ENCODE data around the gene DYTN. TPM values are rescaled to one million over a fixed set of nuclear protein-coding genes. Genes with fewer than 3 reads are reported as not detected.

DYTN gene
- total RNA-seq, 2 experiments from 2014 or later, result not detected

GRCh38 chr2:206610451-206610850, 107.7 kb downstream of the DYTN start:
- Mint-ChIP-seq H3K27me3 (no peaks in the 10 kb centered on the region), H3K4me1 (ENCODE audit: low read depth) (no peaks in the 10 kb centered on the region), H3K9me3 (no peaks in the 10 kb centered on the region), H3K27ac (no peak overlapping the region), H3K4me3 (no peak overlapping the region), H3K36me3 (ENCODE audit: low read depth) (no peaks in the 10 kb centered on the region)
- Histone ChIP-seq H3K27ac (ENCODE audit: low read depth in 1 of 2, low read length in 2 of 2) (no peak overlapping the region), H3K27me3 (ENCODE audit: control insufficient read depth in 1 of 2, insufficient read depth in 2 of 2, low read length in 2 of 2) (no peaks in the 10 kb centered on the region), H3K9me3 (ENCODE audit: control insufficient read depth in 1 of 2, insufficient read depth in 1 of 2, low read length in 2 of 2) (no peaks in the 10 kb centered on the region), H3K36me3 (ENCODE audit: insufficient read depth, low read length) (no peaks in the 10 kb centered on the region), H3K4me3 (ENCODE audit: low read length) (no peak overlapping the region), H3K4me1 (ENCODE audit: insufficient read depth, low read length) (no peaks in the 10 kb centered on the region)
- no peak for DNase-seq
- CTCF ChIA-PET, result no interaction called here
- TF ChIP-seq CTCF (IDR thresholded peaks at IDR 0.05), result no peak
- no peak for ATAC-seq (ENCODE audit: poor library complexity)
- intact Hi-C loops (cut with DNase I, micrococcal nuclease), result no loop called here
- POLR2A ChIA-PET, result no interaction called here

GRCh38 chr2:206603243-206603642, 115.0 kb downstream of the DYTN start:
- Histone ChIP-seq H3K4me1 (ENCODE audit: insufficient read depth, low read length) (no peaks in the 10 kb centered on the region), H3K4me3 (ENCODE audit: low read length) (no peak overlapping the region), H3K27me3 (ENCODE audit: control insufficient read depth in 1 of 2, insufficient read depth in 2 of 2, low read length in 2 of 2) (no peaks in the 10 kb centered on the region), H3K9me3 (ENCODE audit: control insufficient read depth in 1 of 2, insufficient read depth in 1 of 2, low read length in 2 of 2) (no peaks in the 10 kb centered on the region), H3K36me3 (ENCODE audit: insufficient read depth, low read length) (no peaks in the 10 kb centered on the region), H3K27ac (ENCODE audit: low read depth in 1 of 2, low read length in 2 of 2) (no peak overlapping the region)
- Mint-ChIP-seq H3K27ac (no peak overlapping the region), H3K4me3 (no peak overlapping the region), H3K9me3 (no peaks in the 10 kb centered on the region), H3K27me3 (no peaks in the 10 kb centered on the region), H3K4me1 (ENCODE audit: low read depth) (no peaks in the 10 kb centered on the region), H3K36me3 (ENCODE audit: low read depth) (no peaks in the 10 kb centered on the region)
- no peak for DNase-seq
- intact Hi-C loops (cut with DNase I, micrococcal nuclease), result no loop called here
- no peak for TF ChIP-seq CTCF (IDR thresholded peaks at IDR 0.05)
- ChIA-PET CTCF (interaction anchor here (0.7 kb wide), 1 partner anchor 8 kb away, joined by 3 read pairs; no protein-coding TSS in a partner anchor), POLR2A (no interaction called here)
- ATAC-seq (ENCODE audit: poor library complexity), result no peak

Other genes starting within 250 kb of the DYTN start
- not detected for gene FAM237A, start 75.9 kb downstream of the DYTN start, total RNA-seq
- gene MDH1B, start 46.9 kb upstream of the DYTN start, total RNA-seq, result under 1 TPM; 0.25 to 0.31 TPM
- 10 to 100 TPM; 24.9 to 25.7 TPM for gene FASTKD2, start 47.2 kb upstream of the DYTN start, total RNA-seq
- gene CPO, start 221.1 kb upstream of the DYTN start, total RNA-seq, result not detected